Fibroblast of lung (primary cell): ENCODE data around the gene S100A5.

ENCODE experiments used
- CTCF ChIP-seq, 2 donors: IDR thresholded peaks in 1 of 2; conservative IDR thresholded peaks in 1 of 2; 1 replicate in 1 of 2; 2 replicates in 1 of 2; pipeline ENCODE4 v1.5.1; 2011 to 2012; ENCODE audit warnings: low read length in 2 of 2, control low read depth in 1 of 2, inconsistent platforms in 1 of 2, low read depth in 1 of 2, mild to moderate bottlenecking in 1 of 2
- EZH2 ChIP-seq: IDR thresholded peaks from 2 replicates; pipeline ENCODE4 v1.5.1; 2012; ENCODE audit warnings: low read length, control low read depth, mild to moderate bottlenecking; ENCODE audit errors: missing control alignments

GRCh38 chr1:153503766-153504165 lies 37.0 kb downstream of the S100A5 start:
- TF ChIP-seq CTCF (conservative IDR thresholded peaks at IDR 0.05 in 1 of 2, IDR thresholded peaks at IDR 0.05 in 1 of 2; ENCODE audit: low read depth in 1 of 2, low read length in 2 of 2) (no peak), EZH2 (no peak)
